Adipocyte (in vitro differentiated cells): ENCODE results near the gene RPUSD1.

Experiments
- DNase-seq: peaks from one replicate; pipeline ENCODE4 v3.0.0-alpha.2; 2015; ENCODE audit warnings: low read depth
- H3K27me3 ChIP-seq: replicated peaks from 2 replicates; pipeline ENCODE4 v1.7.0; 2013; ENCODE audit warnings: mild to moderate bottlenecking, low read length, moderate library complexity; ENCODE audit not compliant: control insufficient read depth, insufficient read depth
- H3K36me3 ChIP-seq: 2 replicates; pipeline ENCODE4 v1.7.0; 2013; ENCODE audit warnings: low read length, mild to moderate bottlenecking, moderate library complexity; ENCODE audit not compliant: control insufficient read depth, insufficient read depth, severe bottlenecking
- H3K4me1 ChIP-seq: 2 replicates; pipeline ENCODE4 v1.7.0; 2013; ENCODE audit warnings: mild to moderate bottlenecking, low read length, moderate library complexity; ENCODE audit not compliant: control insufficient read depth, insufficient read depth
- H3K4me3 ChIP-seq: 2 replicates; pipeline ENCODE4 v1.7.0; 2013; ENCODE audit warnings: mild to moderate bottlenecking, low read length, moderate library complexity
- H3K9ac ChIP-seq: 2 replicates; pipeline ENCODE4 v1.7.0; 2013; ENCODE audit warnings: mild to moderate bottlenecking, low read length, moderate library complexity
- H3K9me3 ChIP-seq: 2 replicates; pipeline ENCODE4 v1.7.0; 2013; ENCODE audit warnings: mild to moderate bottlenecking, low read length, moderate library complexity; ENCODE audit not compliant: control insufficient read depth

Gene RPUSD1

DNA sequence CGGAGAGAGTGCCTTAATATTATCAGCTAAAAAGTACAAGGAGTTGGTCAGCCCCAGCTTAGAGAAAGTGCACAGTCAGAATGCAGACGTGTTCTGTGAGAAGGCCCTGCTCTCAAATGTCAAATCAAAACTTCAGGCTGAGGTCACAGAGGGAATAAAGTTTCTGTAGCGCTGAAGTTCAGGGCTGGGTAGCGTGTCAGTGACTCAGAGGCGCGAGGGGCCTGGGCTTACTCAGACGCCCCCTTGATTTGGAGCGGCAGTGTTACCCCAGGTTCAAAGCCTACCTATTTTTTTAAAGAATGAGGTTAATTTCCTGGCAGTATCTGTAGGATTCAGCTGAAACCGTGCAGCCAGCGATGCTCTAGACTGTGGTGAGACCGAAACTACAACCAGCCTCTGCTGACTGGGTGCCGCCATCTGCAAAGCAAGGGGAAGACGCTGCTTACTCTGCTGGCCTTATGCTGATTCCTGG lies 52.2 kb downstream of the RPUSD1 start:
- H3K9ac ChIP-seq, result no peak overlapping the region
- H3K27me3 ChIP-seq, result no peaks in the 10 kb centered on the region
- no peak overlapping the region for H3K4me3 ChIP-seq
- DNase-seq, result no peak
- peaks cover 7% of the 10 kb centered on the region for H3K4me1 ChIP-seq
- peaks cover 46% of the 10 kb centered on the region for H3K36me3 ChIP-seq
- H3K9me3 ChIP-seq, result no peaks in the 10 kb centered on the region

DNA sequence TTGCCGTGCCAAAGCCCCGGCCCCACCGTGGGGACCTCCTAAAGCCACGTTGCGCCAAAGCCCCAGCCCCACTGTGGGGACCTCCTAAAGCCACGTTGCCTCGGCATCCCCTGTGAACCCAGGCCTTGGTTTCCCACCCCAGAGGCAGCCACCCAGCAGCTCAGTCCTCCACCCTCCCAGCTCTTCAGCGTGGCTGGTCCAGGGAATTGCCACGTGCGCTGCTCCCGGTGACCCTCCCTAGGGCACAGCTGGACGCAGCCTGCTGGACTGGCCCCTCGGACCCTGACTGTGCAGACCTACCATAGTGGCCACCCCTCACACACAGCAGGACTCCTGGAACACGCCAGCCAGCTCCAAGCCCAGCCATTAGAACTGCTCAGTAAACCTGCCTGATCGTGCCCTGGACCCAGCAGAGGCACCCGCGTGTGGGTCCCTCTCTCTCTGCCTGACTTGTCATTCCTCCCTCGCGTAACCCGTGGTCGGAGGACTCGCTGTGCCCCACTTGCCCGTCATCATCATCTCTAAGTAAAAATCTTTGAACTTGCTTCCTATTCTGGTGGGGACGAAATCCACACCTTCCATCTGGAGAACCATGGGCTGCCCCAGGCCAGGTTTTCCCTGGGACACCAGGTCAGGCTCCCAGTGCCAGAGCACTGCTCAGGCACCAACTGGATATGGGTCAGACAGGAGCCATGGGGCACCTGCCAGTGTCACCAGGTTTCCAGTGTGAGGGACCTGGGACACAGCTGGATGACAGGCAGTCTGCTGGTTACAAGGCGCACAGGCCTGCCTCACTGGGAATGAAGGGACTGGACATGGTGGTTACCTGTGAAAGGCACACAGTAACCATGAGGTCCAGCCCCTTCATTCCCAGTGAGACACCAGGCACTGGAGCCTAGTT lies 53.0 kb downstream of the RPUSD1 start:
- DNase-seq, result no peak
- H3K36me3 ChIP-seq, result peaks cover 46% of the 10 kb centered on the region

More for the DNA sequence above, 53.0 kb downstream of the RPUSD1 start:
- Histone ChIP-seq H3K9me3 (no peaks in the 10 kb centered on the region), H3K4me3 (no peak overlapping the region), H3K4me1 (peaks cover 7% of the 10 kb centered on the region), H3K9ac (no peak overlapping the region), H3K27me3 (no peaks in the 10 kb centered on the region)
